HepG2 (cell line): ENCODE results near the gene FAM149A. TPM values are rescaled to one million over a fixed set of nuclear protein-coding genes. Genes with fewer than 3 reads are reported as not detected.

Source experiments
- ATAC-seq: fragments of 200-7000 bp; cut with Tn5 transposase; 3 replicates; pipeline ENCODE4 v1.9.1; 2020; ENCODE audit warnings: mild to moderate bottlenecking, moderate library complexity
- BruUV-seq: library from RNA; stranded (reverse); fragments of 400-500 nt; replicated peaks from 2 replicates; lab custom pipeline; 2021; lab: Mats Ljungman, UMichigan
- CTCF ChIA-PET: fragments of 300-600 bp; formaldehyde crosslinking; extraction: SDS; loops from one replicate; lab custom pipeline; 2021; ENCODE audit warnings: low total read pairs, inconsistent platforms, low intra/inter-chr PET ratio; lab: Yijun Ruan, JAX
- POLR2A ChIA-PET: fragments of 350-600 bp; sonication (Branson Sonifier 250); formaldehyde crosslinking; loops from one replicate; lab custom pipeline; 2020; ENCODE audit warnings: antibody characterized with exemption, inconsistent platforms; lab: Yijun Ruan, JAX
- DNase-seq: peaks from one replicate; pipeline ENCODE4 v3.0.0-alpha.2; 2015; ENCODE audit warnings: low spot score
- FAIRE-seq: peaks from 3 replicates; lab custom pipeline; 2011; peaks lifted over from hg19 to GRCh38; lab: Jason Lieb, UNC
- H2AFZ ChIP-seq: one replicate; pipeline ENCODE4 v1.6.1; 2011; ENCODE audit warnings: low read length, inconsistent platforms
- H3K27ac ChIP-seq: fragments of 300-600 bp; 3 replicates; pipeline ENCODE4 v1.8.0; 2011; ENCODE audit warnings: mixed run types, mild to moderate bottlenecking, mixed read lengths, low read length, inconsistent platforms; ENCODE audit not compliant: insufficient read depth; ENCODE audit errors: extremely low read length
- H3K27me3 ChIP-seq, 2 experiments: fragments of 200-600 bp in 1 of 2; 2 replicates in 1 of 2; 3 replicates in 1 of 2; pipeline versions ENCODE4 v1.6.0 to v1.8.0; 2011; ENCODE audit warnings: low read length in 2 of 2, mild to moderate bottlenecking in 2 of 2, moderate library complexity in 2 of 2, inconsistent platforms in 1 of 2; ENCODE audit not compliant: insufficient read depth in 2 of 2, control insufficient read depth in 1 of 2
- H3K36me3 ChIP-seq, 2 experiments: fragments of 200-600 bp in 1 of 2; replicated peaks in 1 of 2; 2 replicates in 1 of 2; 3 replicates in 1 of 2; pipeline versions ENCODE4 v1.5.1 to v1.8.0; 2011; ENCODE audit warnings: low read length in 2 of 2, inconsistent platforms in 1 of 2; ENCODE audit not compliant: insufficient read depth in 2 of 2, control insufficient read depth in 1 of 2
- H3K4me1 ChIP-seq: 2 replicates; pipeline ENCODE4 v1.5.1; 2012; ENCODE audit warnings: low read length, inconsistent platforms; ENCODE audit not compliant: insufficient read depth
- H3K4me2 ChIP-seq: 2 replicates; pipeline ENCODE4 v1.6.0; 2011; ENCODE audit warnings: low read depth, low read length, inconsistent platforms
- H3K4me3 ChIP-seq, 3 experiments: fragments of 200-600 bp in 1 of 3; sonication (generic), shearing (Covaris generic) in 1 of 3; replicated peaks in 1 of 3; 2 replicates each; pipeline ENCODE4 v1.5.1; 2011 to 2016; ENCODE audit warnings: low read length in 3 of 3, inconsistent platforms in 2 of 3, low read depth in 2 of 3, mild to moderate bottlenecking in 2 of 3, control low read depth in 1 of 3, mixed read lengths in 1 of 3; ENCODE audit not compliant: insufficient read depth in 1 of 3
- H3K79me2 ChIP-seq: one replicate; pipeline ENCODE4 v1.6.1; 2011; ENCODE audit warnings: low read length, inconsistent platforms; ENCODE audit not compliant: insufficient read depth
- H3K9ac ChIP-seq: 2 replicates; pipeline ENCODE4 v1.6.0; 2011; ENCODE audit warnings: mild to moderate bottlenecking, low read depth, low read length, inconsistent platforms; ENCODE audit not compliant: insufficient read depth
- H3K9me3 ChIP-seq: 2 replicates; pipeline ENCODE4 v1.5.1; 2012; ENCODE audit warnings: mild to moderate bottlenecking, low read length
- H4K20me1 ChIP-seq: 2 replicates; pipeline ENCODE4 v1.6.0; 2011; ENCODE audit warnings: inconsistent platforms, mild to moderate bottlenecking, low read length, moderate library complexity; ENCODE audit not compliant: insufficient read depth
- CEBPB ChIP-seq: IDR thresholded peaks from 2 replicates; pipeline ENCODE4 v1.6.1; 2011; ENCODE audit warnings: low read depth, low read length, improper control_type of control experiment, borderline replicate concordance
- FIP1L1 ChIP-seq: fragments of 200-400 bp; formaldehyde crosslinking; IDR thresholded peaks from 2 replicates; pipeline ENCODE4 v1.6.1; 2018; ENCODE audit warnings: low read depth, mild to moderate bottlenecking, low read length, moderate library complexity, borderline replicate concordance; ENCODE audit not compliant: insufficient read depth
- HOXA9 ChIP-seq: sonication (generic); formaldehyde crosslinking; IDR thresholded peaks from 2 replicates; pipeline ENCODE4 v1.8.1; 2022; ENCODE audit warnings: missing genetic modification reagents, mild to moderate bottlenecking, moderate library complexity, borderline replicate concordance
- JUN ChIP-seq: sonication (generic); formaldehyde crosslinking; IDR thresholded peaks from 2 replicates; pipeline ENCODE4 v1.4.0; 2020; ENCODE audit warnings: mild to moderate bottlenecking, missing genetic modification reagents
- KDM1A ChIP-seq: IDR thresholded peaks from 2 replicates; pipeline ENCODE4 v1.6.1; 2016; ENCODE audit warnings: missing compliant biosample characterization
- SETDB1 ChIP-seq: sonication (generic); formaldehyde crosslinking; IDR thresholded peaks from 2 replicates; pipeline ENCODE4 v1.5.1; 2020; ENCODE audit warnings: missing genetic modification reagents, mild to moderate bottlenecking, borderline replicate concordance
- ZNF382 ChIP-seq: sonication (generic); formaldehyde crosslinking; IDR thresholded peaks from 2 replicates; pipeline ENCODE4 v1.5.0; 2020; ENCODE audit warnings: missing genetic modification reagents, mild to moderate bottlenecking, borderline replicate concordance
- ZNF605 ChIP-seq: sonication (generic); formaldehyde crosslinking; IDR thresholded peaks from 2 replicates; pipeline ENCODE4 v1.8.0; 2022; ENCODE audit warnings: mild to moderate bottlenecking, missing genetic modification reagents
- WGBS: methylation state at CpG from one replicate; pipeline ENCODE4 v1.1.6; 2017; ENCODE audit warnings: low lambda C conversion rate; 5-methylcytosine and 5-hydroxymethylcytosine counted together
- in situ Hi-C: cut with HindIII; loops from 2 replicates; pipeline ENCODE4 v1.10.0; 2017; ENCODE audit warnings: low pct_unique_long_range_greater_than_20kb; ENCODE audit not compliant: extremely low pct_ligation_motif_present
- intact Hi-C: fragments of 100-400 bp; cut with micrococcal nuclease; formaldehyde crosslinking; loops from one replicate; pipeline ENCODE4 v1.10.0; 2022; ENCODE audit not compliant: unreplicated experiment
- polyA plus RNA-seq, 8 experiments: library from polyadenylated mRNA; depleted of rRNA in 3 of 8; stranded (reverse) in 7 of 8; unstranded in 1 of 8; fragments of >200 nt; fragmentation: Illumina TruSeq in 4 of 8; extraction: Trizol in 4 of 8; gene quantifications; 2 replicates each; pipeline versions ENCODE4 v1.2.1 to v1.2.3, GENCODE V29; 2011 to 2016; ENCODE audit warnings: low read depth in 4 of 8, missing spikeins in 1 of 8, mixed read lengths in 1 of 8; ENCODE audit not compliant: insufficient read depth in 1 of 8
- total RNA-seq, 5 experiments: library from RNA; depleted of rRNA; stranded (reverse); fragments of >200 nt; fragmentation: Illumina TruSeq; extraction: Trizol; gene quantifications; 2 replicates each; pipeline ENCODE4 v1.2.3, GENCODE V29; 2016; ENCODE audit warnings: low read depth in 1 of 5
- TF ChIP-seq, protein P1 (sequence below), 2 experiments: sonication (generic) in 1 of 2; formaldehyde crosslinking in 1 of 2; IDR thresholded peaks; 2 replicates each; pipeline versions ENCODE4 v1.6.1 to v1.9.0; 2014 to 2022; ENCODE audit warnings: antibody characterized with exemption in 1 of 2, borderline replicate concordance in 1 of 2, inconsistent platforms in 1 of 2, low read depth in 1 of 2, missing genetic modification reagents in 1 of 2
- TF ChIP-seq, protein P2 (sequence below): sonication (generic); formaldehyde crosslinking; IDR thresholded peaks from 2 replicates; pipeline ENCODE4 v1.8.1; 2023; ENCODE audit warnings: mild to moderate bottlenecking, moderate library complexity, missing genetic modification reagents

Gene FAM149A
- total and polyA plus RNA-seq, 2 of the 13 experiments (the other 11 are each of a cell fraction or from before 2014, with no cell fraction given): not detected

DNA sequence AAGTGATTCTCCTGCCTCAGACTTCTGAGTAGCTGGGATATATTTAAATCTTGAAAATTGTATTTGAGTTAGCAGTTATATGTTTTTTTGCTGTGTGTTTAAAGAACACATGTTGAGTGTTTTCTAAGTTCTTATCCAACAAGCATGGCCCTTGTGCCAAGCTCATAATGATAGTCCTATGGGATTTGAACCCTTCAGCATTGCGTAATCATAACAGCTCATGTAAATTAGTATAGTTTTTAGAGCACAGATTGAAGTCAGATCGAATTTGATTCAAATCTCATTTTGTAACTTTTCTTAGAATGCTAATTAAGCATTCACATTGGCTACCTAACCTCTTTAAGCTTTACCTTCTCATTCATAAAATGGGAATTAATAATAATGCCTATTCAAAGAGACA lies 12.2 kb downstream of the FAM149A start:
- no TSS peak for BruUV-seq
- WGBS: 33% methylated on average over 2 of the region's 2 CpGs
- H3K9me3 ChIP-seq: no peaks in the 10 kb centered on the region
- intact Hi-C loops: no loop called here
- POLR2A ChIA-PET: no interaction called here
- no peak for DNase-seq
- H4K20me1 ChIP-seq: no peaks in the 10 kb centered on the region
- H3K4me3 ChIP-seq: no peak overlapping the region
- no peaks in the 10 kb centered on the region for H3K36me3 ChIP-seq
- no peak for FAIRE-seq
- TF ChIP-seq CEBPB: peak; percentile 85
- TF ChIP-seq KDM1A: no peak
- H3K4me1 ChIP-seq: no peaks in the 10 kb centered on the region
- H2AFZ ChIP-seq: no peak overlapping the region
- no peak overlapping the region for H3K27ac ChIP-seq
- H3K27me3 ChIP-seq: peaks cover 2 to 7% of the 10 kb centered on the region in 2 experiments; a peak in 2 of 5 replicates
- ATAC-seq: no peak
- CTCF ChIA-PET: no interaction called here
- H3K79me2 ChIP-seq: no peaks in the 10 kb centered on the region
- no peak overlapping the region for H3K4me2 ChIP-seq
- in situ Hi-C loops: no loop called here
- no peak overlapping the region for H3K9ac ChIP-seq

DNA sequence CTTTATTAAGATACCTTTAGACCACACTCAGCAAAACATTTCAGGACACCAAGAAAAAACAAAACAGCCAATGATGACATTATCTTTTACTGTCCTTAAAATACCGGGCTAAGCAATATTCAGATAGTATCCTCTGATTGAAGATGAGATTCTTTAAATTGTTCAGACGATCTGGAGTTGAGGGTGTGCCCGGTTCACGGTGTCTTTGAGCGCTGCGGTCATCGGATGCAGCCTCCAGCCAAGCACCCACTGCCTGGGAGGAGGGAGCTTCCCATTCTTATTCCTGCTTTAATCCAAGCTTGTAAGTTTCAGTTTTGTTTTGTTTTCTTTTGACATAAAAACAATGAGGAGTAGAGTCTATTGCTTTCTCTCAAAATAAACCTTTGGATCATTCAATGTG lies 14.1 kb downstream of the FAM149A start:
- ChIA-PET CTCF (no interaction called here), POLR2A (no interaction called here)
- no peak overlapping the region for H3K4me2 ChIP-seq
- no peaks in the 10 kb centered on the region for H3K79me2 ChIP-seq
- no peaks in the 10 kb centered on the region for H4K20me1 ChIP-seq
- DNase-seq: no peak
- H3K4me1 ChIP-seq: no peaks in the 10 kb centered on the region
- no peak for ATAC-seq
- H3K4me3 ChIP-seq: no peak overlapping the region
- no peak for FAIRE-seq
- intact Hi-C loops (no loop called here), in situ Hi-C loops (no loop called here)
- H3K9ac ChIP-seq: no peak overlapping the region
- peaks cover 2 to 7% of the 10 kb centered on the region in 2 experiments; a peak in 2 of 5 replicates for H3K27me3 ChIP-seq
- H3K9me3 ChIP-seq: no peaks in the 10 kb centered on the region
- WGBS: 70% methylated on average over 7 of the region's 7 CpGs
- BruUV-seq: no TSS peak
- H3K36me3 ChIP-seq: no peaks in the 10 kb centered on the region
- H3K27ac ChIP-seq: no peak overlapping the region
- H2AFZ ChIP-seq: no peak overlapping the region
- TF ChIP-seq HOXA9 (CRISPR knock-in tag) (no peak), FIP1L1 (no peak), SETDB1 (CRISPR knock-in tag) (no peak), ZNF605 (CRISPR knock-in tag) (no peak), ZNF382 (no peak), JUN (CRISPR knock-in tag) (no peak)
- TF ChIP-seq, protein P1, sequence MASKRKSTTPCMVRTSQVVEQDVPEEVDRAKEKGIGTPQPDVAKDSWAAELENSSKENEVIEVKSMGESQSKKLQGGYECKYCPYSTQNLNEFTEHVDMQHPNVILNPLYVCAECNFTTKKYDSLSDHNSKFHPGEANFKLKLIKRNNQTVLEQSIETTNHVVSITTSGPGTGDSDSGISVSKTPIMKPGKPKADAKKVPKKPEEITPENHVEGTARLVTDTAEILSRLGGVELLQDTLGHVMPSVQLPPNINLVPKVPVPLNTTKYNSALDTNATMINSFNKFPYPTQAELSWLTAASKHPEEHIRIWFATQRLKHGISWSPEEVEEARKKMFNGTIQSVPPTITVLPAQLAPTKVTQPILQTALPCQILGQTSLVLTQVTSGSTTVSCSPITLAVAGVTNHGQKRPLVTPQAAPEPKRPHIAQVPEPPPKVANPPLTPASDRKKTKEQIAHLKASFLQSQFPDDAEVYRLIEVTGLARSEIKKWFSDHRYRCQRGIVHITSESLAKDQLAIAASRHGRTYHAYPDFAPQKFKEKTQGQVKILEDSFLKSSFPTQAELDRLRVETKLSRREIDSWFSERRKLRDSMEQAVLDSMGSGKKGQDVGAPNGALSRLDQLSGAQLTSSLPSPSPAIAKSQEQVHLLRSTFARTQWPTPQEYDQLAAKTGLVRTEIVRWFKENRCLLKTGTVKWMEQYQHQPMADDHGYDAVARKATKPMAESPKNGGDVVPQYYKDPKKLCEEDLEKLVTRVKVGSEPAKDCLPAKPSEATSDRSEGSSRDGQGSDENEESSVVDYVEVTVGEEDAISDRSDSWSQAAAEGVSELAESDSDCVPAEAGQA (IDR thresholded peaks at IDR 0.05; ENCODE audit: low read depth): no peak
- TF ChIP-seq, protein P1 (CRISPR knock-in tag; IDR thresholded peaks at IDR 0.05; ENCODE audit: borderline replicate concordance): no peak
- TF ChIP-seq, protein P2, sequence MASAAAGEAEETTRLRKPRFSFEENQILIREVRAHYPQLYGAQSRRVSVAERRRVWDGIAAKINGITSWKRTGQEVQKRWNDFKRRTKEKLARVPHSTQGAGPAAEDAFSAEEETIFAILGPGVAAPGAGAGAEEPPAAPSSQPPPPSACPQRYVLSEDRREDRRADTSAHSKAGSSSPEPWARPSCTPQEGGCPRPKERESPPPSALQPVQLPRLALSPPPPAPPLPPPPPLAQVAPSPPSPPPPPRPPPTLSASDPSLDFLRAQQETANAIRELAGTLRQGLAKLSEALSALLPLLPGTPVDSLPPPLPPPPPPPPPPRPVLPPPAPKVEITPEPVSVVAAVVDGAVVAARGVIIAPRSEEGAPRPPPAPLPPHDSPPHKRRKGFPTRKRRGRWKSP (CRISPR knock-in tag): no peak
